Endothelial cell of umbilical vein (primary cell): ENCODE measurements around the gene PLPP1. TPM values are rescaled to one million over a fixed set of nuclear protein-coding genes. Genes with fewer than 3 reads are reported as not detected.

Experiments used
- BruUV-seq: library from RNA; stranded (reverse); fragments of 400-500 nt; replicated peaks from 2 replicates; lab custom pipeline; 2021; lab: Mats Ljungman, UMichigan
- CTCF ChIA-PET: fragments of 300-600, 350-600 bp; sonication (Branson Sonifier 250); formaldehyde crosslinking; loops from one replicate; lab custom pipeline; 2021; ENCODE audit warnings: antibody characterized with exemption, inconsistent platforms; lab: Charles Lee
- POLR2A ChIA-PET: fragments of 300-600, 350-600 bp; sonication (Branson Sonifier 250); formaldehyde crosslinking; loops from one replicate; lab custom pipeline; 2021; ENCODE audit warnings: antibody characterized with exemption, inconsistent platforms; lab: Charles Lee
- DNase-seq: peaks from one replicate; pipeline ENCODE4 v3.0.0-alpha.2; 2011; ENCODE audit warnings: low read depth, low spot score
- FAIRE-seq: peaks from 2 replicates; lab custom pipeline; 2011; peaks lifted over from hg19 to GRCh38; lab: Jason Lieb, UNC
- H2AFZ ChIP-seq: 2 replicates; pipeline ENCODE4 v1.6.0; 2012; ENCODE audit warnings: low read depth, low read length, control low read depth, inconsistent platforms
- H3K27ac ChIP-seq: 2 replicates; pipeline ENCODE4 v1.5.1; 2011; ENCODE audit warnings: low read depth, mild to moderate bottlenecking, control low read depth, low read length, moderate library complexity; ENCODE audit not compliant: insufficient read depth
- H3K27me3 ChIP-seq, 2 experiments: 2 replicates each; pipeline versions ENCODE4 v1.6.0 to v1.6.1; 2011; ENCODE audit warnings: low read length in 2 of 2, mixed read lengths in 1 of 2; ENCODE audit not compliant: control insufficient read depth in 2 of 2, insufficient read depth in 2 of 2
- H3K36me3 ChIP-seq, 2 experiments: 2 replicates in 1 of 2; 3 replicates in 1 of 2; pipeline ENCODE4 v1.5.1; 2011; ENCODE audit warnings: low read length in 2 of 2, mild to moderate bottlenecking in 1 of 2, moderate library complexity in 1 of 2; ENCODE audit not compliant: control insufficient read depth in 2 of 2, insufficient read depth in 2 of 2; ENCODE audit errors: extremely low read depth in 1 of 2
- H3K4me1 ChIP-seq: 3 replicates; pipeline ENCODE4 v1.5.1; 2011; ENCODE audit warnings: mild to moderate bottlenecking, low read length; ENCODE audit not compliant: control insufficient read depth, insufficient read depth; ENCODE audit errors: extremely low read depth
- H3K4me2 ChIP-seq: 2 replicates; pipeline ENCODE4 v1.6.1; 2011; ENCODE audit warnings: low read length, control low read depth, mixed read lengths; ENCODE audit not compliant: insufficient read depth
- H3K4me3 ChIP-seq, 3 experiments: fragments of 200-600 bp in 1 of 3; sonication (generic), shearing (Covaris generic) in 1 of 3; replicated peaks in 1 of 3; 2 replicates each; pipeline ENCODE4 v1.5.1; 2011 to 2016; ENCODE audit warnings: control low read depth in 3 of 3, low read length in 3 of 3, mild to moderate bottlenecking in 2 of 3, inconsistent platforms in 1 of 3, low read depth in 1 of 3, moderate library complexity in 1 of 3; ENCODE audit not compliant: insufficient read depth in 1 of 3
- H3K79me2 ChIP-seq: 2 replicates; pipeline ENCODE4 v1.6.0; 2012; ENCODE audit warnings: low read length, inconsistent platforms; ENCODE audit not compliant: control insufficient read depth, insufficient read depth
- H3K9ac ChIP-seq: replicated peaks from 2 replicates; pipeline ENCODE3; 2011; ENCODE audit warnings: low read length, control low read depth; ENCODE audit not compliant: insufficient read depth; ENCODE audit errors: extremely low read depth
- H3K9me1 ChIP-seq: replicated peaks from 3 replicates; pipeline ENCODE4 v1.6.0; 2011; ENCODE audit warnings: mild to moderate bottlenecking, low read length; ENCODE audit not compliant: control insufficient read depth, insufficient read depth; ENCODE audit errors: extremely low read depth
- H3K9me3 ChIP-seq: replicated peaks from 2 replicates; pipeline ENCODE4 v1.5.1; 2012; ENCODE audit warnings: low read length, inconsistent platforms; ENCODE audit not compliant: control insufficient read depth, insufficient read depth
- H4K20me1 ChIP-seq: replicated peaks from 2 replicates; pipeline ENCODE3; 2011; ENCODE audit warnings: mild to moderate bottlenecking, low read length; ENCODE audit not compliant: control insufficient read depth, insufficient read depth; ENCODE audit errors: extremely low read depth
- EZH2 ChIP-seq: IDR thresholded peaks from 2 replicates; pipeline ENCODE4 v1.6.1; 2012; ENCODE audit warnings: borderline replicate concordance, low read depth, mild to moderate bottlenecking, moderate library complexity, low read length, inconsistent platforms; ENCODE audit not compliant: severe bottlenecking
- FOS ChIP-seq: IDR thresholded peaks from 2 replicates; pipeline ENCODE4 v1.6.1; 2011; ENCODE audit warnings: mild to moderate bottlenecking, low read length, moderate library complexity, borderline replicate concordance; ENCODE audit not compliant: insufficient read depth
- GATA2 ChIP-seq: IDR thresholded peaks from 2 replicates; pipeline ENCODE4 v1.7.0; 2011; ENCODE audit warnings: low read depth, mild to moderate bottlenecking, moderate library complexity, mixed read lengths, low read length; ENCODE audit not compliant: insufficient read length, insufficient read depth
- JUN ChIP-seq: IDR thresholded peaks from 2 replicates; pipeline ENCODE4 v1.6.1; 2011; ENCODE audit warnings: borderline replicate concordance, low read depth; ENCODE audit not compliant: insufficient read length, insufficient read depth
- MYC ChIP-seq: IDR thresholded peaks from one replicate; pipeline ENCODE4 v1.6.1; 2011; ENCODE audit warnings: mild to moderate bottlenecking, low read depth, low read length
- POLR2A ChIP-seq: IDR thresholded peaks from 2 replicates; pipeline ENCODE4 v1.6.1; 2012; ENCODE audit warnings: low read depth, mild to moderate bottlenecking, control low read depth, low read length
- POLR2AphosphoS5 ChIP-seq: IDR thresholded peaks from 2 replicates; pipeline ENCODE4 v1.6.1; 2012; ENCODE audit warnings: low read depth, mild to moderate bottlenecking, control low read depth, low read length, moderate library complexity; ENCODE audit not compliant: insufficient read depth
- dilution Hi-C: fragments of 300-500 bp; cut with MboI; formaldehyde crosslinking; loops from one replicate; pipeline ENCODE4 v1.15.0; 2019; ENCODE audit warnings: low sequenced_read_pairs; ENCODE audit not compliant: extremely low pct_ligation_motif_present
- intact Hi-C: fragments of 100-400 bp; cut with micrococcal nuclease; formaldehyde crosslinking; loops from one replicate; pipeline ENCODE4 v1.10.0; 2022
- polyA plus RNA-seq, 4 experiments: library from polyadenylated mRNA; depleted of rRNA in 3 of 4; stranded (reverse) in 3 of 4; unstranded in 1 of 4; fragments of >200 nt; gene quantifications; 2 replicates each; pipeline versions ENCODE4 v1.2.1 to v1.2.3, GENCODE V29; 2011 to 2012; ENCODE audit warnings: missing spikeins in 1 of 4
- total RNA-seq: library from RNA; stranded (reverse); gene quantifications from 2 replicates; pipeline ENCODE4 v1.2.3, GENCODE V29; 2021
- TF ChIP-seq, protein P1 (sequence below): IDR thresholded peaks from 2 replicates; pipeline ENCODE4 v1.6.1; 2011; ENCODE audit not compliant: insufficient read depth, insufficient read length
- TF ChIP-seq, protein P2 (sequence below), 2 donors: IDR thresholded peaks; 1 replicate in 1 of 2; 2 replicates in 1 of 2; pipeline ENCODE4 v1.5.1; 2011; ENCODE audit warnings: low read length in 2 of 2, mild to moderate bottlenecking in 2 of 2, moderate library complexity in 2 of 2, control low read depth in 1 of 2, inconsistent platforms in 1 of 2, low read depth in 1 of 2; ENCODE audit not compliant: insufficient read depth in 1 of 2; ENCODE audit errors: extremely low read depth in 1 of 2

PLPP1 gene
- total and polyA plus RNA-seq, 2 donors (not counting 3 experiments of a cell fraction or from before 2014, with no cell fraction given): 14.3 to 25.9 TPM

DNA sequence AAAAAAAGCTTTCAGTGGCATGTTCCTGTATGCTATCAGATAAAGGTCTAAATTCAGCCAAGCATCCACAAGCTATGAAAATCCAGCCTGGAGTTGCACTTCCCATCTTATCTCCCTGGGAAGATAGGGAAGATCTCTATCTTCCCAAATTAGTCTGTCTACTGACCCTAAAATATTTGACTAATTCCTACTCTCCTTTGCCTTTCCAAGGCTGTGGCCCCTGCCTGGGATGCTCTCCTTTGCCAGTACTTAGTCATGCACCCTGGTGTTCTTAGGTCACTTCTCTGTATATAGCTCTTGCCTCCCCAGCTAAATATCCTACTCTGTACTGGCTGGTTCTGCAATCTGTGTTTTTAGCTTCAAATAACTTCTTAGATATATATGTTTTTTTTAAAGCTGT is 44.0 kb upstream of the PLPP1 start:
- TF ChIP-seq JUN (no peak), GATA2 (no peak), FOS (no peak), POLR2A (no peak), EZH2 (no peak), MYC (no peak), POLR2AphosphoS5 (no peak)
- TF ChIP-seq, protein P1, sequence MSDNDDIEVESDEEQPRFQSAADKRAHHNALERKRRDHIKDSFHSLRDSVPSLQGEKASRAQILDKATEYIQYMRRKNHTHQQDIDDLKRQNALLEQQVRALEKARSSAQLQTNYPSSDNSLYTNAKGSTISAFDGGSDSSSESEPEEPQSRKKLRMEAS: no peak
- TF ChIP-seq, protein P2, sequence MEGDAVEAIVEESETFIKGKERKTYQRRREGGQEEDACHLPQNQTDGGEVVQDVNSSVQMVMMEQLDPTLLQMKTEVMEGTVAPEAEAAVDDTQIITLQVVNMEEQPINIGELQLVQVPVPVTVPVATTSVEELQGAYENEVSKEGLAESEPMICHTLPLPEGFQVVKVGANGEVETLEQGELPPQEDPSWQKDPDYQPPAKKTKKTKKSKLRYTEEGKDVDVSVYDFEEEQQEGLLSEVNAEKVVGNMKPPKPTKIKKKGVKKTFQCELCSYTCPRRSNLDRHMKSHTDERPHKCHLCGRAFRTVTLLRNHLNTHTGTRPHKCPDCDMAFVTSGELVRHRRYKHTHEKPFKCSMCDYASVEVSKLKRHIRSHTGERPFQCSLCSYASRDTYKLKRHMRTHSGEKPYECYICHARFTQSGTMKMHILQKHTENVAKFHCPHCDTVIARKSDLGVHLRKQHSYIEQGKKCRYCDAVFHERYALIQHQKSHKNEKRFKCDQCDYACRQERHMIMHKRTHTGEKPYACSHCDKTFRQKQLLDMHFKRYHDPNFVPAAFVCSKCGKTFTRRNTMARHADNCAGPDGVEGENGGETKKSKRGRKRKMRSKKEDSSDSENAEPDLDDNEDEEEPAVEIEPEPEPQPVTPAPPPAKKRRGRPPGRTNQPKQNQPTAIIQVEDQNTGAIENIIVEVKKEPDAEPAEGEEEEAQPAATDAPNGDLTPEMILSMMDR (IDR thresholded peaks at IDR 0.05; ENCODE audit: extremely low read depth in 1 of 2, insufficient read depth in 1 of 2, low read depth in 1 of 2, low read length in 2 of 2): no peak
- Histone ChIP-seq H3K36me3 (no peaks in the 10 kb centered on the region), H3K9me1 (no peaks in the 10 kb centered on the region), H3K4me2 (no peak overlapping the region), H2AFZ (no peak overlapping the region), H3K4me3 (no peak overlapping the region), H4K20me1 (no peaks in the 10 kb centered on the region), H3K27ac (no peak overlapping the region), H3K79me2 (no peaks in the 10 kb centered on the region), H3K9ac (no peak overlapping the region), H3K9me3 (no peaks in the 10 kb centered on the region), H3K4me1 (no peaks in the 10 kb centered on the region), H3K27me3 (no peaks in the 10 kb centered on the region)
- no TSS peak for BruUV-seq
- DNase-seq (no peak), FAIRE-seq (no peak)
- ChIA-PET POLR2A (no interaction called here), CTCF (no interaction called here)
- intact Hi-C loops: no loop called here
- dilution Hi-C loops: no loop called here
